WI38 (cell line): Measurements from ENCODE around the gene ANK3.

Experiments used
- H3K4me3 ChIP-seq: 2 replicates; pipeline ENCODE4 v1.5.1; 2011; ENCODE audit warnings: low read depth, mild to moderate bottlenecking, control low read depth, low read length
- TF ChIP-seq, protein P1 (sequence below): IDR thresholded peaks from 2 replicates; pipeline ENCODE4 v1.5.1; 2012; ENCODE audit warnings: low read depth, mild to moderate bottlenecking, control low read depth, low read length

ANK3 gene

GRCh38 chr10:60134548-60134947 lies 255.1 kb downstream of the ANK3 start:
- TF ChIP-seq, protein P1, sequence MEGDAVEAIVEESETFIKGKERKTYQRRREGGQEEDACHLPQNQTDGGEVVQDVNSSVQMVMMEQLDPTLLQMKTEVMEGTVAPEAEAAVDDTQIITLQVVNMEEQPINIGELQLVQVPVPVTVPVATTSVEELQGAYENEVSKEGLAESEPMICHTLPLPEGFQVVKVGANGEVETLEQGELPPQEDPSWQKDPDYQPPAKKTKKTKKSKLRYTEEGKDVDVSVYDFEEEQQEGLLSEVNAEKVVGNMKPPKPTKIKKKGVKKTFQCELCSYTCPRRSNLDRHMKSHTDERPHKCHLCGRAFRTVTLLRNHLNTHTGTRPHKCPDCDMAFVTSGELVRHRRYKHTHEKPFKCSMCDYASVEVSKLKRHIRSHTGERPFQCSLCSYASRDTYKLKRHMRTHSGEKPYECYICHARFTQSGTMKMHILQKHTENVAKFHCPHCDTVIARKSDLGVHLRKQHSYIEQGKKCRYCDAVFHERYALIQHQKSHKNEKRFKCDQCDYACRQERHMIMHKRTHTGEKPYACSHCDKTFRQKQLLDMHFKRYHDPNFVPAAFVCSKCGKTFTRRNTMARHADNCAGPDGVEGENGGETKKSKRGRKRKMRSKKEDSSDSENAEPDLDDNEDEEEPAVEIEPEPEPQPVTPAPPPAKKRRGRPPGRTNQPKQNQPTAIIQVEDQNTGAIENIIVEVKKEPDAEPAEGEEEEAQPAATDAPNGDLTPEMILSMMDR, result no peak
- H3K4me3 ChIP-seq, result no peak overlapping the region

DNA sequence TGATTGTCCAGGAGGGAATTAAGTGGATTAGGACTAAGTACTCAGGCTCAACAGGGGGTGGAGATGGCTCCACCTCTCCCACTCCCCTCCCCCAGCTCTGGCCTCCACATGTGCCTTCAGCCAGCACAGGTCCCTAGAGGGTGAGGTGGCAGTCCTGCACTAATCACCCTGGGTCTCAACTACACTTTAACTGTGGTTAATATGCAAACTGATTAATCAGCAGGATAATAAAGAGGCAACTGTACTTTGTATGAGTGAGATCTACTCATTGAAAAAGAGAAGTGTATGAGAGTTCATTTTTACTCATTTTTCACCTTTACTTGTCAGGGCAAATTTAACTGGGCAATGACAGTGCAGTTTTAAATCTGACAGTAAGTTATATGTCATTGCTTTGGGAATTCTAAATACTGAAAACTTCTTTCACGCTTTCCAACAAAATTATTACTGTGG lies 259.5 kb downstream of the ANK3 start:
- TF ChIP-seq, protein P1, result no peak
- no peak overlapping the region for H3K4me3 ChIP-seq

- TF ChIP-seq, protein P1, result no peak
- no peak overlapping the region for H3K4me3 ChIP-seq
These were observed 263.8 kb downstream of the ANK3 start for GRCh38 chr10:60125895-60126294.

DNA sequence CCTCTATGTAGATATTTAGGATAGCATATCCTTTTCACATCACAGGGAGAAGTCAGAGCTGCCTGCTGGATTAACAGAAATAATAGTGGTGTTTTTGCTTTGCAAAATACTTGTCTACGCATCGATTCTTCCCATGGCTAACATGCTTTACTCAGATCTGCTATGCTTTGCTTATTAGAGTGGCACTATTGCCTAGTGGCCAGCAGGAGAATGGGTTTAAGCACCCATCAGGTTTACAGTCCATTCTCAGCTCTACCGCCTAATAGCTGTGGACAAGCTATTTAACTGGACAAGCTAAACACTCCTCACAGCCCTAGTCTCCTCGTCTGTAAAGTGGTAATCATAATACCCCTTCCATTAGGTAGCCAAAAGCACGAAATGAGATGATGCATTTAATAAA lies 265.1 kb downstream of the ANK3 start:
- TF ChIP-seq, protein P1, result no peak
- H3K4me3 ChIP-seq, result no peak overlapping the region

DNA sequence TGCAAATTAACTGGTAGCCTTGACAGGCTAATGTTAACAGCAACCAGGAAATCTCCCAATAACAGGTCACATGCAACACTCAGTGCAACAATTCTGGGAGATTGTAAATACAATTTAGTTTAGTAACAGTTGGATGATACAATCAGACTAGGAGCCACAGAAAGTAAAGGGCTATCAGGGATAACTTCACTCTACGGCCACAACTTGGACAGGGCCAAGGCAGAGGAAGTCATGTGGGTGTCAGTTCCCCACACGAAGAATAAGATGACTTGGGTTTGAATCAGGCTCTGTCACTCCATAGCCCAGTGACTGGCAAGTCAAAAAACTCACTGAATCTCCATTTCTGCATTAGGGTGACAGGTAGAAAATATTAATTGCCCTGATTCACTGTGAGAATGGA lies 266.0 kb downstream of the ANK3 start:
- H3K4me3 ChIP-seq, result no peak overlapping the region
- TF ChIP-seq, protein P1, result no peak

- TF ChIP-seq, protein P1, result no peak
- no peak overlapping the region for H3K4me3 ChIP-seq
These were observed 266.5 kb downstream of the ANK3 start for GRCh38 chr10:60123172-60123571.

DNA sequence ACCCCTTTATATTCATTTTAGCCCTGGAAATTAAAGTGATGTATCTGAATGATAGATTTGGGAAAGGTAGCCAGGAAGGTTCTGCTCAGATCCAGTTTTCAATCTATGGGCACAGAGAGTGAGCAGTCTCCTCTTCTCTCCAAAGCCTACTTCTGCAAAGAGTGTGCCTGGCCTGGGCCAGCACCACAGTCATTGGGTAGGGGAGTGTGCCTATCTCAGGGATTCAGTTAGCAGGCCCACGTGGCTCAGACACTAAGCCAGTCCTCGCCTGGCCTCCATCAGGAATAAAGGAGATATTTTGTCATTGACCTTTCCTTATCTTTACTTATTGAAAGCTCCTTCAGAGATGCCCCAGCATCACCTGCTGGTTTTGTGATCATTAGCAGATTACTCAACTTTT lies 267.5 kb downstream of the ANK3 start:
- no peak overlapping the region for H3K4me3 ChIP-seq
- TF ChIP-seq, protein P1, result no peak
